ENCODE measurements around the gene VWA8.
"Not testable (repeated sequence)": the region's sequence is repeated elsewhere in the genome, so short reads cannot be mapped to it uniquely, and the experiment has no call there.

Gene VWA8

GRCh38 chr13:41621716-41622431 is 339.0 kb downstream of the VWA8 start:
- no peaks in the 10 kb centered on the region for H4K20me1 ChIP-seq (ENCODE audit: control insufficient read depth, insufficient read depth, low read depth, low read length)
- peaks cover 22% of the 10 kb centered on the region for H3K4me1 ChIP-seq (ENCODE audit: control insufficient read depth, low read length)
- no peaks in the 10 kb centered on the region for H3K36me3 ChIP-seq (ENCODE audit: control insufficient read depth, low read length)
- H3K4me2 ChIP-seq (ENCODE audit: low read length) = no peak overlapping the region
- H3K9me3 ChIP-seq (ENCODE audit: control insufficient read depth, insufficient read depth, low read length) = no peaks in the 10 kb centered on the region; the same call in 1 of the 2 replicates
- no peaks in the 10 kb centered on the region for H3K79me2 ChIP-seq (ENCODE audit: control insufficient read depth, low read length)
- no peak for TF ChIP-seq CTCF (IDR thresholded peaks at IDR 0.05; ENCODE audit: low read depth, low read length, poor library complexity, severe bottlenecking)
- no peaks in the 10 kb centered on the region for H3K27me3 ChIP-seq (ENCODE audit: control insufficient read depth, low read length)
- no peaks in the 10 kb centered on the region for H3K9me2 ChIP-seq (replicated peaks; ENCODE audit: control insufficient read depth, low read length)
- H3K4me3 ChIP-seq (ENCODE audit: low read length) = no peak overlapping the region
- no peaks in the 10 kb centered on the region for H3F3A ChIP-seq (ENCODE audit: control insufficient read depth, insufficient read depth)
- no peak overlapping the region for H3K27ac ChIP-seq (ENCODE audit: low read depth, low read length)

GRCh38 chr13:41617633-41618032 is 343.3 kb downstream of the VWA8 start:
- H3F3A ChIP-seq (ENCODE audit: control insufficient read depth, insufficient read depth); H3K36me3 ChIP-seq (ENCODE audit: control insufficient read depth, low read length); H3K79me2 ChIP-seq (ENCODE audit: control insufficient read depth, low read length); H3K9me3 ChIP-seq (ENCODE audit: control insufficient read depth, insufficient read depth, low read length); H4K20me1 ChIP-seq (ENCODE audit: control insufficient read depth, insufficient read depth, low read depth, low read length); H3K27ac ChIP-seq (ENCODE audit: low read depth, low read length); H3K4me3 ChIP-seq (ENCODE audit: low read length); H3K27me3 ChIP-seq (ENCODE audit: control insufficient read depth, low read length); H3K4me1 ChIP-seq (ENCODE audit: control insufficient read depth, low read length); H3K4me2 ChIP-seq (ENCODE audit: low read length); H3K9me2 ChIP-seq (replicated peaks; ENCODE audit: control insufficient read depth, low read length): not testable (repeated sequence)

- no peaks in the 10 kb centered on the region for H3K79me2 ChIP-seq (ENCODE audit: control insufficient read depth, low read length)
Observed at GRCh38 chr13:41616151-41616550, 344.8 kb downstream of the VWA8 start.

GRCh38 chr13:41615528-41615855 is 345.4 kb downstream of the VWA8 start:
- Histone ChIP-seq H3K9me3 (ENCODE audit: control insufficient read depth, insufficient read depth, low read length) (no peaks in the 10 kb centered on the region), H3F3A (ENCODE audit: control insufficient read depth, insufficient read depth) (no peaks in the 10 kb centered on the region), H3K9me2 (replicated peaks; ENCODE audit: control insufficient read depth, low read length) (no peaks in the 10 kb centered on the region), H3K4me1 (ENCODE audit: control insufficient read depth, low read length) (no peaks in the 10 kb centered on the region), H3K27me3 (ENCODE audit: control insufficient read depth, low read length) (no peaks in the 10 kb centered on the region), H3K4me3 (ENCODE audit: low read length) (no peak overlapping the region), H3K36me3 (ENCODE audit: control insufficient read depth, low read length) (peaks cover 4% of the 10 kb centered on the region; the same call in 1 of the 2 replicates), H4K20me1 (ENCODE audit: control insufficient read depth, insufficient read depth, low read depth, low read length) (no peaks in the 10 kb centered on the region), H3K4me2 (ENCODE audit: low read length) (no peak overlapping the region), H3K79me2 (ENCODE audit: control insufficient read depth, low read length) (no peaks in the 10 kb centered on the region), H3K27ac (ENCODE audit: low read depth, low read length) (no peak overlapping the region)
- TF ChIP-seq CTCF (IDR thresholded peaks at IDR 0.05; ENCODE audit: low read depth, low read length, poor library complexity, severe bottlenecking) (no peak), EZH2phosphoT487 (IDR thresholded peaks at IDR 0.05; ENCODE audit: borderline replicate concordance, low read length) (no peak)

More at GRCh38 chr13:41616151-41616550, 344.8 kb downstream of the VWA8 start:
- H3K4me2 ChIP-seq (ENCODE audit: low read length) = no peak overlapping the region
- TF ChIP-seq CTCF (IDR thresholded peaks at IDR 0.05; ENCODE audit: low read depth, low read length, poor library complexity, severe bottlenecking) (no peak), EZH2phosphoT487 (IDR thresholded peaks at IDR 0.05; ENCODE audit: borderline replicate concordance, low read length) (no peak)
- H3K4me3 ChIP-seq (ENCODE audit: low read length) = no peak overlapping the region
- no peaks in the 10 kb centered on the region for H3K9me2 ChIP-seq (replicated peaks; ENCODE audit: control insufficient read depth, low read length)
- H3K9me3 ChIP-seq (ENCODE audit: control insufficient read depth, insufficient read depth, low read length) = no peaks in the 10 kb centered on the region; the same call in 1 of the 2 replicates
- H3K27me3 ChIP-seq (ENCODE audit: control insufficient read depth, low read length) = no peaks in the 10 kb centered on the region
- no peaks in the 10 kb centered on the region for H4K20me1 ChIP-seq (ENCODE audit: control insufficient read depth, insufficient read depth, low read depth, low read length)
- H3F3A ChIP-seq (ENCODE audit: control insufficient read depth, insufficient read depth) = no peaks in the 10 kb centered on the region
- H3K27ac ChIP-seq (ENCODE audit: low read depth, low read length) = no peak overlapping the region
- no peaks in the 10 kb centered on the region for H3K4me1 ChIP-seq (ENCODE audit: control insufficient read depth, low read length)
- H3K36me3 ChIP-seq (ENCODE audit: control insufficient read depth, low read length) = peaks cover 3% of the 10 kb centered on the region; the same call in 1 of the 2 replicates
